ENCODE data around the gene MED29.

Gene MED29

DNA sequence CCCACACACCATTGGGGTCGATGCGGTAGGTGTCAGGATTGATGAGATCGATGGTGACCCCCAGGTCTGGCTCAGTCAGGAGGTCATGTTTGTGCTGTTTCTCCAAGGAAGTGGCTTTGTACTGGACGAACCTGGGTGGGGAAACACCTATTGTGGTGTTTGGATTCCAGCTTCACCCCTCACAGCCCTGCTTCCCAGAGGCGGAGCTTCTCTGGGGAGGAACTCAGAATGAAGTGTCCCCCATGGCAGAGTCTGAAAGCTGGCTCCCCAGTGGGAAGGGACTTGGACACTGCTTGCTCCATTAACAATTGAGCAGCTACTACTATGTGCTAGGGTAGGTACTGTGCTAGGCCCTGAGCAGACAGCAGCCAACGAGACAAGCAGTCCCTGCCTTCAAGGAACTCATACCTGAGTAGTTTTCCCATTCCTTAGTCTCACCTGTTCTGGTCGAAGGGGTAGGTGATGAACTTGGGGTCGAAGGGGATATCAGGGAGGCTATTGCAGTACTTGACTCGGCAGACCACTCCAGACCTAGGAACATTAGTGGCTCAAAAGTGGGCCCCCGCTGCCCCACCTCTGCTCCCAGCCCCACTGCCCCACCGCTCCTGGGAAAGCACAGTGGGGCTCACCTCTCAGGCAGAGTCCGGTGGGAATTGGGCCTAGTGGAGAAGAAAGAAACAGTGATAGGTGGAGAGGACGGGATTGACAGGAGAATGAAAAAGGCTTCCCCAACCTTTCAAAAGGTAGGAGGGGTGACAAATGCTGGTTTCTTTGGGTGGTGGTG lies 1.4 kb upstream of the MED29 start:
- peak overlapping the region; percentile 100 for H3K27ac Mint-ChIP-seq
- peak overlapping the region; percentile 96 for H3K4me3 Mint-ChIP-seq
- H3K36me3 Mint-ChIP-seq (ENCODE audit: low read depth), result peaks cover 42% of the 10 kb centered on the region
- no peaks in the 10 kb centered on the region for H3K9me3 Mint-ChIP-seq
- DNase-seq, result no peak
- TF ChIP-seq, protein P1, sequence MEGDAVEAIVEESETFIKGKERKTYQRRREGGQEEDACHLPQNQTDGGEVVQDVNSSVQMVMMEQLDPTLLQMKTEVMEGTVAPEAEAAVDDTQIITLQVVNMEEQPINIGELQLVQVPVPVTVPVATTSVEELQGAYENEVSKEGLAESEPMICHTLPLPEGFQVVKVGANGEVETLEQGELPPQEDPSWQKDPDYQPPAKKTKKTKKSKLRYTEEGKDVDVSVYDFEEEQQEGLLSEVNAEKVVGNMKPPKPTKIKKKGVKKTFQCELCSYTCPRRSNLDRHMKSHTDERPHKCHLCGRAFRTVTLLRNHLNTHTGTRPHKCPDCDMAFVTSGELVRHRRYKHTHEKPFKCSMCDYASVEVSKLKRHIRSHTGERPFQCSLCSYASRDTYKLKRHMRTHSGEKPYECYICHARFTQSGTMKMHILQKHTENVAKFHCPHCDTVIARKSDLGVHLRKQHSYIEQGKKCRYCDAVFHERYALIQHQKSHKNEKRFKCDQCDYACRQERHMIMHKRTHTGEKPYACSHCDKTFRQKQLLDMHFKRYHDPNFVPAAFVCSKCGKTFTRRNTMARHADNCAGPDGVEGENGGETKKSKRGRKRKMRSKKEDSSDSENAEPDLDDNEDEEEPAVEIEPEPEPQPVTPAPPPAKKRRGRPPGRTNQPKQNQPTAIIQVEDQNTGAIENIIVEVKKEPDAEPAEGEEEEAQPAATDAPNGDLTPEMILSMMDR (IDR thresholded peaks at IDR 0.05), result no peak
- no peaks in the 10 kb centered on the region for H3K27me3 Mint-ChIP-seq (ENCODE audit: low read depth, poor library complexity)
- H3K4me1 Mint-ChIP-seq, result peaks cover 30% of the 10 kb centered on the region

DNA sequence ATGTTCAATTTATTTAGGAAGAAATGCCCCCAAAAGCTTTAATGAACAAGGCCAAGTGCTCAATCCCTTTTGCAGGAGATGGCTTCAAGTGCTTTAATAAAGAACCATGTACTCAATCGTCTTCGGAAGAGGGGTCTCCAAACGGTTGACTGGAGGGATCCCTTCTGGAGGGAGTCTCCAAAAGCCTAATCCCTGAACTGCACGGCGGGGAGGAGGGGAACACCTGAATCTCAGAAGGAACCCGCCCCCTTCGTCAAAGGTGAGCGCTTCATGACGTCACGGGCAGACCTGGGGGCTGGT lies 777 bp upstream of the MED29 start:
- Mint-ChIP-seq H3K4me1 (peaks cover 30% of the 10 kb centered on the region), H3K9me3 (no peaks in the 10 kb centered on the region), H3K4me3 (peak overlapping the region; percentile 96), H3K27ac (peak overlapping the region; percentile 100), H3K27me3 (ENCODE audit: low read depth, poor library complexity) (no peaks in the 10 kb centered on the region), H3K36me3 (ENCODE audit: low read depth) (peaks cover 42% of the 10 kb centered on the region)
- TF ChIP-seq, protein P1 (IDR thresholded peaks at IDR 0.05), result no peak
- no peak for DNase-seq

DNA sequence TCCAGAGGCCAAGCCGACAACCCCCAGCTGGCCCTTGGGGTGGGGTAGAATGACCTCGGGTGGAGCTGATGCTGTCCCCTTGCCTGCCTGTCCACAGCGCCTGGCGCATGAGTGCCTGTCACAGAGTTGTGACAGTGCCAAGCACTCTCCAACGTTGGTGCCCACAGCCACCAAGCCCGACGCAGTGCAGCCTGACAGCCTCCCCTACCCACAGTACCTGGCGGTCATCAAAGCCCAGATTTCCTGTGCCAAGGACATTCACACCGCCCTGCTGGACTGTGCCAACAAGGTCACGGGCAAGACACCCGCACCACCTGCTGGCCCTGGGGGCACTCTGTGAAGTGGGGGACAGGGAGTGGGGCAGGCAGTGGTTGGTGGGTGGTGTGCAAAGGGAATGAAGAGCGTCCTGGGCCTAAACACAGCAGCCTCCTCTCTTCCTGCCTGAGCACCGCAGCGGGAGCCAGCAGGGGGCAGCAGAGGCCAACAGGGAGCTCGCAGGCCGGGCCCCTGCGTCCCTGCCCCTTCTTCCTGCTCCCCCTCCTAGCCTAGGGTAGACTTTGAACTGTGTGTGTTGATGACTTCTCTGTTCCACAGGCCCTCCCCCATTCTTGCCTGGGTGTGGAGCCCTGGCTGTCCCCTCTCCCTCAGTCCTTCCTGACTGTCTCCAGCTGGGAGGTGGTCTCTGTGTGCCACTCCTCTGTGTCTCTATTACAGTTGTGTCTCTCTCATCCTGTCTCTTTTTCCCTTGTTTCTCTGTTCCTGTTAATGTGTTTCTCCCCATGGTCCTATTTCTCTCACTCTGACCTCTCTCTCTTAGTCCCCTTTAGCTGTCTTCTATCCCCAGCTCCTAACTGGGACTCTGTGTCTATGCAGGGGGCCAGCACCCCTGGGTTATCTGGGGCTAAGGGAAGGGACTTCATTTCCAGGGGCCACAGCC lies 6.5 kb downstream of the MED29 start:
- H3K27ac Mint-ChIP-seq, result peak overlapping the region; percentile 52
- TF ChIP-seq, protein P1 (IDR thresholded peaks at IDR 0.05), result peak; percentile 94
- peaks cover 36% of the 10 kb centered on the region for H3K36me3 Mint-ChIP-seq (ENCODE audit: low read depth)
- peaks cover 40% of the 10 kb centered on the region for H3K4me1 Mint-ChIP-seq
- no peaks in the 10 kb centered on the region for H3K27me3 Mint-ChIP-seq (ENCODE audit: low read depth, poor library complexity)
- peak; percentile 92 for DNase-seq
- no peaks in the 10 kb centered on the region for H3K9me3 Mint-ChIP-seq
- no peak overlapping the region for H3K4me3 Mint-ChIP-seq

DNA sequence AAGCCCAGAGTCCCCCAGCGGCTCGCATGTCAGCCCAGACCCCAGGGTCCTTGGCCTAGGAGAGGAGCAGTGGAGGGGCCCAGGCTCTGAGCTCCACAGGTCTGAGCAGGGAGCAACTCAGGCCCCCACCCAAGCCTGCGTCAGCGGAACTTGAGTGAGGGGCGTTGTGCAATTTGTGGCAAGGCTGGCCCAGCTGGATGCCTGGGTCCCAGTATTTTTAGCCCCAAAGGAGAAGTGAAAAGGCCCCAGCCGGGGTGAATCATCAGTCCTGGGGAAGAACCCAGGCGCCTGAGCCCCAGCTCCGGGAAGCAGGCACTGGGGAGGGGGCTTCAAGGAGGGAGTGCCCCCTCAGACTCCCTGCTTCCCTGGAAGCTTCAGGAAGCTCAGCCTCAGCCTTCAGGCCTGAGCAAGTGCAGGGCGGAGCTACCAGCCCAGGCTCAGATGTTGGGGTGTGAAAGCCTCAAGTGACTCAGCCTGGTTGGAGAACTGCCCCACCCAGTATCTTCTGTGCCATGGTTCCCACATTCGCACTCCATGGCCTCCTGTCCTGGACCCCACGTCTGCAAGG lies 7.2 kb downstream of the MED29 start:
- peaks cover 34% of the 10 kb centered on the region for H3K36me3 Mint-ChIP-seq (ENCODE audit: low read depth)
- no peak overlapping the region for H3K4me3 Mint-ChIP-seq
- no peak overlapping the region for H3K27ac Mint-ChIP-seq
- H3K27me3 Mint-ChIP-seq (ENCODE audit: low read depth, poor library complexity), result no peaks in the 10 kb centered on the region
- peaks cover 42% of the 10 kb centered on the region for H3K4me1 Mint-ChIP-seq
- TF ChIP-seq, protein P1 (IDR thresholded peaks at IDR 0.05), result no peak
- no peak for DNase-seq
- no peaks in the 10 kb centered on the region for H3K9me3 Mint-ChIP-seq

DNA sequence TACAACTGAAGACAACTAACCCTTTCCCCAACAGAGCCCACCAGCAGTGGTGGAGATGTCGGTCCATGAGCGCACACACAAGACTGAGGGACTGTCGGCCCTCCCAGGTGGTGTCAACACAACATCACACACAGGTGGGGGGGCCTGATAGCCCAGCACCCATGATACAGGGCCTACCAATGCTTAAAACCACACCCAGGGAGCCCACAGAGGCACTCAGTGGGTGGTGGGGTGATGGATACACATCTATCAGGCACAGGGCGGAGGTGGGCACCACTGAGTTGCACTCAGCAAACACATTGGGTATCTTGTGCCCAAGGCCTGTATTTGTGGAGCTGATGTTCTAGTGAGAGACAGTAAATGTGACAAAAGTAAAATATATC lies 8.5 kb downstream of the MED29 start:
- Mint-ChIP-seq H3K27me3 (ENCODE audit: low read depth, poor library complexity) (no peaks in the 10 kb centered on the region), H3K4me1 (peaks cover 48% of the 10 kb centered on the region), H3K27ac (peak overlapping the region; percentile 85), H3K9me3 (no peaks in the 10 kb centered on the region), H3K36me3 (ENCODE audit: low read depth) (peaks cover 27% of the 10 kb centered on the region), H3K4me3 (peak overlapping the region; percentile 28)
- DNase-seq, result no peak
- TF ChIP-seq, protein P1 (IDR thresholded peaks at IDR 0.05), result no peak

Measured in nephron progenitor cell (in vitro differentiated cells).